GM12872 (cell line): ENCODE measurements around the gene IL12RB2.

Experiments
- TF ChIP-seq, protein P1 (sequence below): IDR thresholded peaks from 3 replicates; pipeline ENCODE4 v1.5.1; 2011; ENCODE audit warnings: low read depth, mild to moderate bottlenecking, low read length, moderate library complexity; ENCODE audit not compliant: insufficient read depth

The IL12RB2 gene

GRCh38 chr1:67323087-67323486 lies 15.4 kb downstream of the IL12RB2 start:
- TF ChIP-seq, protein P1, sequence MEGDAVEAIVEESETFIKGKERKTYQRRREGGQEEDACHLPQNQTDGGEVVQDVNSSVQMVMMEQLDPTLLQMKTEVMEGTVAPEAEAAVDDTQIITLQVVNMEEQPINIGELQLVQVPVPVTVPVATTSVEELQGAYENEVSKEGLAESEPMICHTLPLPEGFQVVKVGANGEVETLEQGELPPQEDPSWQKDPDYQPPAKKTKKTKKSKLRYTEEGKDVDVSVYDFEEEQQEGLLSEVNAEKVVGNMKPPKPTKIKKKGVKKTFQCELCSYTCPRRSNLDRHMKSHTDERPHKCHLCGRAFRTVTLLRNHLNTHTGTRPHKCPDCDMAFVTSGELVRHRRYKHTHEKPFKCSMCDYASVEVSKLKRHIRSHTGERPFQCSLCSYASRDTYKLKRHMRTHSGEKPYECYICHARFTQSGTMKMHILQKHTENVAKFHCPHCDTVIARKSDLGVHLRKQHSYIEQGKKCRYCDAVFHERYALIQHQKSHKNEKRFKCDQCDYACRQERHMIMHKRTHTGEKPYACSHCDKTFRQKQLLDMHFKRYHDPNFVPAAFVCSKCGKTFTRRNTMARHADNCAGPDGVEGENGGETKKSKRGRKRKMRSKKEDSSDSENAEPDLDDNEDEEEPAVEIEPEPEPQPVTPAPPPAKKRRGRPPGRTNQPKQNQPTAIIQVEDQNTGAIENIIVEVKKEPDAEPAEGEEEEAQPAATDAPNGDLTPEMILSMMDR = no peak

- TF ChIP-seq, protein P1 = no peak
Measured at GRCh38 chr1:67324068-67324467, 16.4 kb downstream of the IL12RB2 start.

- TF ChIP-seq, protein P1 = no peak
Measured at GRCh38 chr1:67327864-67328466, 20.3 kb downstream of the IL12RB2 start.

DNA sequence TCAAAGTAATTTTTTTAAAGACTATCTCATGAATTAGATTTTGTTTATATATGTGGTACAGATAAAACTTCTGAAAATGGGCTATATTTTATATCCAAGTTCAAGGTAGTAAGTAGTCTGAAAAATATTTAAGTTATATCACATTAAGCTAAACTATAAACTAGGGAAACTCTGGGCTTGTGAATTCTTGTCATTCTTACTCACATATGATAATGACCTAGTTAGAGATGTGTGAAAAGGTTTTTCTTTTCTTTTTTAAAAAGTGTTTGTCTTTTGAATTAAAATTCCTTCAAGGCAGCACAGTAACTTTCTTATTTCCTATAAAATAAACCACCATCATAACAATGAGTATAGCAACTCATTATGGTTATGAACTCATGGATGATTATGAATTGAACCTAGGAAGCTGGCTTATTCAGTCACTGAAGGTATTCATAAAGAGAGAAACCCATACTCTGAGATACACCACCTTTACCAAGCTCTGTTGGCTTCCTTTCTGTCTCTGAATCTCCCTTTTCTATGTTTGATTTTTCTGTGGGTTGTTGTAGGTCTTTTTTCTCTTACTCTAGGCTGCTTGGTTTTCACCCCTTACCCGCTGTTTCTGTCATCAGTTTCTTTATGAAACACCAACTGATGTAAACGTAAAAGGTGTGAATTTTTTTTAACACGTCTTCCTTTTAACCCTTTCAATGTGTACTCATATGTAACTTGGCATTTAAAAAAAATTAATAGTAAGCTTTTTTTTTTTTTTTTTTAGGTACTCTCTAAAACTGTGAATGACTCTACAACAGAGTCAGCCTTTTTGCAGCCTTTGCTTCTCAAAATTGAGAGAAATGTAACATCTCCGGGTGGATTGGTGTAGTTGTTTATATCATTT lies 25.2 kb downstream of the IL12RB2 start:
- TF ChIP-seq, protein P1 = no peak

DNA sequence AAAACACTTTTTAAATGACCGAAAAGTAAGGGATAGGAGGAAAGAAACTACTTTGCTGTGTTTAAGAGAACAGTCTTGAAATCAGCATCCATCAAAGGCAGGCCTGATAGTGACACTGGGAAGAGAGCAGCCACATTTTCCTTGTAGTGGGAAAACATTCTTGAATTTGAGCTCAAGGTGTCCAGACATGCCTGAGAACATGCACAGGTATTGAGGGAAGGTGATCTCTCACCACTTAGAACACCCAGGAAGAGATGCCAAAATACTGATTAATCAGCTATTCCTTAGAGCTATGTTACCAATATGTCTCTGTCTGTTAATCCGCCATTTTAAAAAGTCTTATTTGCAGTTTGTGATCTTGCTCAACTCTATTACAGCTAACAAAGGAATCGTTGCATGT lies 25.9 kb downstream of the IL12RB2 start:
- TF ChIP-seq, protein P1 = no peak

DNA sequence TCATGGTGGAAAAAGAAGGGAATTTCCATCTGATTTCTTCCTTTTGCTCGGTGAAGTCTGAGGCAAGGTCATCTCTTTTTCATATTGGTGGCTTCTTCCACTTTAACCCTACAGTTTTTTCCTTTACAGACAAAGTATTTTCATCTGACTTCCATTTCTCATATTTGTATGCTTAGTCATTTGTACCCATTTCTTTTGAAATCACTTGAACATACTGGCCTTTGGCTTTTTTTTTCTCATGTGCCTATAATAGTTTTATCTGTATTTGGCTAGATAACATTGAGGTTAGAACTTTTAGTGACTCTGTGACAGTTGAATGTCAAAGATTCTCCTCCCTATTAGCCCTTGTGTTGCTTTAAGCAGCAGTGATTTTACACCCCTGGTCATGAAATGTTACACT lies 27.7 kb downstream of the IL12RB2 start:
- TF ChIP-seq, protein P1 = no peak

GRCh38 chr1:67336157-67336556 lies 28.5 kb downstream of the IL12RB2 start:
- TF ChIP-seq, protein P1 = no peak
